DND-41 (cell line): ENCODE results near the gene EYS.

Experiments used
- EZH2 ChIP-seq: IDR thresholded peaks from 3 replicates; pipeline ENCODE4 v1.6.1; 2012; ENCODE audit warnings: borderline replicate concordance, low read depth, mild to moderate bottlenecking, moderate library complexity, low read length, inconsistent platforms; ENCODE audit not compliant: severe bottlenecking
- TF ChIP-seq, protein P1 (sequence below): IDR thresholded peaks from 2 replicates; pipeline ENCODE4 v1.5.1; 2012; ENCODE audit warnings: borderline replicate concordance, low read length, moderate library complexity, mild to moderate bottlenecking; ENCODE audit not compliant: poor library complexity, severe bottlenecking; ENCODE audit errors: extremely low read depth

DNA sequence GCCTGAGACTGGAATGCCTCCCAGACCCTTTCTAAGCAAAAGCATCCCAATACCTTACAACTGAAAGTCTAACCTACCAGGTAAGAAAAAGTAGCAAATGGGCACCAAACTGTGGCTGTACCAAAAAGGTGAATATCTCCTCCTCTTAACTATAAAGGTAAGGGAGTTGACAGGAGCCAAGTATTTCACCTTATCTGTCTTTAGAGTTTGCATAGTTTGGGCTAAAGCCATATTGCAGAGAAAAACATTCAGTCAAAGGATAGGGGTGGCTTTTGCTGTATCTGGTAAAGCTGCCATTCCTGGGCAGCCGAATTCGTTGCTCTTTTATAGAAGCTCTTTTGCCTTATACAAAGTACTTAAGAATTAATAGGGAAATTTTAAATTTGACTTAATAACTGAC, 2033.3 kb downstream of the EYS start:
- TF ChIP-seq EZH2, result no peak
- TF ChIP-seq, protein P1, sequence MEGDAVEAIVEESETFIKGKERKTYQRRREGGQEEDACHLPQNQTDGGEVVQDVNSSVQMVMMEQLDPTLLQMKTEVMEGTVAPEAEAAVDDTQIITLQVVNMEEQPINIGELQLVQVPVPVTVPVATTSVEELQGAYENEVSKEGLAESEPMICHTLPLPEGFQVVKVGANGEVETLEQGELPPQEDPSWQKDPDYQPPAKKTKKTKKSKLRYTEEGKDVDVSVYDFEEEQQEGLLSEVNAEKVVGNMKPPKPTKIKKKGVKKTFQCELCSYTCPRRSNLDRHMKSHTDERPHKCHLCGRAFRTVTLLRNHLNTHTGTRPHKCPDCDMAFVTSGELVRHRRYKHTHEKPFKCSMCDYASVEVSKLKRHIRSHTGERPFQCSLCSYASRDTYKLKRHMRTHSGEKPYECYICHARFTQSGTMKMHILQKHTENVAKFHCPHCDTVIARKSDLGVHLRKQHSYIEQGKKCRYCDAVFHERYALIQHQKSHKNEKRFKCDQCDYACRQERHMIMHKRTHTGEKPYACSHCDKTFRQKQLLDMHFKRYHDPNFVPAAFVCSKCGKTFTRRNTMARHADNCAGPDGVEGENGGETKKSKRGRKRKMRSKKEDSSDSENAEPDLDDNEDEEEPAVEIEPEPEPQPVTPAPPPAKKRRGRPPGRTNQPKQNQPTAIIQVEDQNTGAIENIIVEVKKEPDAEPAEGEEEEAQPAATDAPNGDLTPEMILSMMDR, result no peak
